Activated T-helper 1 cell treated with Interleukin-2 at 50 U/mL for 16 hours (primary cell): ENCODE data around the gene CADPS.

ENCODE experiments used
- DNase-seq: peaks from one replicate; pipeline ENCODE4 v3.0.0-alpha.2; 2020; ENCODE audit warnings: low read depth

Gene CADPS

DNA sequence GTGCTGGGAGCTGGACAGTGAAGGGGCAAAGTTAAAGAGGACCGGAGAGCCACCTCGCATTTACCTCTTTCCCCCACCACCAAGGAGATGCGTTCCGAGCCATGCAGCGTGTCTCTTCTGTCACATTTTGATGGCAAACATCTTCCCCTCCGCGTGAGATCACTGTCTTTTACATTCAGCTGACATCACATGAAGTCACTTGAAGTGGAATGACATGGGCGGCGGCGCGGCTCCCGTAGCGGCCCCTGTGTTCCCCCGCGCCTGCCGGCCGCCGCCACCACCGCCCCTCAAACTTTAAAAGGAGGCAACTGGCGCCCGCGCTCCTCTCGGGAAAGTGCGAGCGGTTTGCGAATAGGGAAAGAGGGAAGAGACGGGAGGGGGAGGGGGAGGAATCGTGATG lies 502.0 kb downstream of the CADPS start, which contains the start of gene FEZF2:
TSS of gene FEZF2 (minus strand) at position 336 of the 400 bp plus-strand sequence. CDS start 682 bp downstream, outside the sequence.
- no peak for DNase-seq

DNA sequence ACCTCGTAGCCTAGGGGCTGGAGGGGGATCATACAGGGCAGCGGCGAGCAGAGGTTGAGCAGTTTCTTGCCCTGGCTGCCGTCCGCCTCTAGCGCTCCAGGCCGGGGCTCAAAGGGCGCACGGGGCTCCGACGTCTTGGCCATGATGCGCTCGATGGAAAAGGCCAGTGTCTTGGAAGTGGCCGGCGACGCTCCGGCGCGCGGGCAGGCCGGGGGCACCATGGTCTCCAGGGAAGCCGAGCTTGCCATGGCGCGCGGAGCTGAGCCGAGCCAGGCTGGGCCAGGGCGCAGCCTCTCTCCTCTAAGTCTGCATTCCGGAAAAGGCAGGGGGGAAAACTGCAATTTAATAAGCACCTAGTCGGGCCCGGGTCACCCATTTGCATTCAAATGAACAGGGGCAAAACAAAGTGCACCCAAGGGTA lies 502.6 kb downstream of the CADPS start:
- no peak for DNase-seq

DNA sequence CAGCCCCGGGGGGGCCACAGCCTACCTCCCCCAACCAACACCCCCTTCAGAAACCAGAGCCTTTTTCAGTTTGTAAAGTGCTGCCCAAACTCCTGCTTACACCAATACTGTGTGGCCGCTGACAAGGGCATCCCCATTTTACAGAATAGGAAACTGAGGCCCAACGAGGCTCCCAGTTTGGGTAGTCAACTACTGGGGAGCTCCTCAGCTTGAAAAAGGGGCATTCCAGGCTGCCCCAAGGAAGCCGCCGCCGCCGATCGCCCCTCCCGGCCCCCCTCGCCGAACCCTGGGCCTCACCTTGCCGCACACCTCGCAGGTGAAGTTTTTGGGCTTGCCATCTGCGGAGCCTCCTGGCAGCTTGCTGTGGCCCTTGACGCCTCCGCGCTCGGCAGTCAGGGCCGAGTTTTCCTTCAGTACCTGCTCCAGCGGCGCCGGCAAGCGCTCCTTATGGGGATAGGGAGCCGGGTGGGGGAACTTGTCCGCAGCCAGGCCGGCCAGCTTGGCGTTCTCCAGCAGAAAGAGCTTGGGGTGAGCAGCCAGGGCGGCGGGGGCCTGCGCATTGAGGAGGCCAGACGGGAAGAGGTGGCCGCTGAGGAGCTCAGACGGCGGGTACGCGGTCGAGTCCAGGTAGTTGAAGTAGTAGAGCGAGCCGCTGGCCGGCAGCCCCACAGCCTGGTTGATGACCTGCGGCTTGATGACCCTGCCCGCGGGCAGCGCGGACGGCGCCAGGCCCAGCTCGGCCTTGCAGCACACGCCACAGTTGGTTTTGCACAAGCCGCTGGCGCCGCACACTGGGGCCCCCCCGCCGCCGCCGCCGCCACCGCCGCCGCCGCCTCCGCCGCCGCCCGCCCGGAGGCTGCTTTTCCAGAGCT lies 503.3 kb downstream of the CADPS start:
- DNase-seq, result no peak

DNA sequence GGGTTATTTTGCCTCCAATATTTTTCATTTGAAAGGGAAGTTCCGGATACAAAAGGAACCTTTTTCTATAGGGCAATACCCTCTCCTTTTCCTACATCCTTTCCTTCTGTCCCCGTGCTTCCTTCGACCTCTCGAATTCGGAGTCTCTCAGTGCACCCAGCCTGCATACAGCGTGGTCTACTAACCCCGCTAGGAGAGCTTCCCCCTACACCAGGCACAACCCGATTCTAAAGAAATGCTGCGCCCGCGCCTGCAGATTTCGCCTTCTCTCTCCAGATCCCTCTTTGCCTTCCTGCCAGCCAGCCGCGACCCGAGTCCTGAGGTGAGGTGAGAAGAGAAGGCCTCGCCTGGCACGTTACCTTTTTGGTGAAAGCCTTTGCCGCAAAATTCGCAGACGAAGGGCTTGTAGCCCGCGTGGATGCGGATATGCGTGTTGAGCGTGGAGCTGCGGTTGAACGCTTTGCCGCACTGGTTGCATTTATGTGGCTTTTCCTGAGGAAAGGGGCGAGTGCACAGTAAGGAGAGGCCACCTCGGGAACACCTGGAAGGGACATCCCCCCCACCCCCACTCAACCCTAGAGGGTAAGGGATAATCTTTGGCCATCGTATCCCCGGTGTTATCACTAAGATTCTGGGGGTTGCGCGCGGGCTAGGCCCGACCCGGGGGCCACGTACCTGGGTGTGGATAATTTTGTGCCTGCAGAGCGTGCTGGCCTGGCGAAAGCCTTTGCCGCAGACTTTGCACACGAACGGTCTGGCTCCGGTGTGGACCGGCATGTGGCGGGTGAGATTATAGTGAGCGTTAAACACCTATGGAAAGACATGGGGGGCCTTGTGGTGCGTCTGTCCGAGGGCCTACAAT lies 504.1 kb downstream of the CADPS start:
- no peak for DNase-seq

DNA sequence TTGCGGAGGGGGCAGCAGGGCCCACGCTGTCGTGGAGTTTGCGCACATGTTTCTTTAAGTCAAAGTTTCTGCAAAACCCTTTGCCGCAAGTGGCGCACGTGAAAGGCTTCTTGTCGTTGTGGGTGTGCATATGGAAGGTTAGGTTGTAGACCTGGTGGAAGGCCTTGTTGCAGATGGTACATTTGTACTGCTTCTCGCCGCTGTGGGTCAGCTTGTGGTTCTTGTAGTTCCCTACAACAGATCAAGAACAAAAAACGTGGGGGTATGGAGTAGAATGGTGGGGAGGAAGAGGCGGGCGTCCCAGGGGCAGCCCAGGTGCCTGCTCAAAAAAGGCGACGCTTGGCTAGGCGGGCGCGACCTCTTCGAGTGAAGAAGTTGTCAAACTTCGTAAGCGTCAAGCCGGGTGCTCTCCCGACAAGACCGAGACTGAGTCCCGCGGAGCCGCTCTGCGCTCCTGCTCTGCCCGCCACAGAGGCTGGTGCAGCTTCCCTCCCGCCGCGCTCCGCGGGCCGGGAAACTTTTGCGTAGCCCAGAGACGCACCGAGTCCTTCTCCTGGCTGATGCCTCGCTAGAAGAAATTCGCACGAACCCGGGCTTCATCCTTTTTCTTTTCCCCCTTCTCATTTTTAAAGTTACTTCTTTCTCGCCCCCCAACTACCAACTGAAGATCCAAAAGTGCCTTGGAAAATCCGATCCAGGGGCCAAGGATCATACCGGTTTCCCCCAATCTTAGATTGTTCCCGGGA lies 504.9 kb downstream of the CADPS start:
- DNase-seq, result no peak

DNA sequence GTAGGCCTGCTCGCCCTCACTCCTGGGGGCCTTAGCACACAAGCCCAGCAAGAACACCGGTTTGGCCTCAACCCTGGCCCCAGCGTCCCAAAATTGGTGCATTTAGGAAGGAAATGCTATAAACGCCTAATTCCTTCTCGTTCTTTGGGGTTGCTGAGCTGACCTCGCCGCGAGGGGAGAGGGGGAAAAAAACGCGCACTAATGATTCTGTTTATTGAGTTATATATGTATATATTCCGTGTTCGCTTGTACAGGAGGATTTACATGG lies 505.8 kb downstream of the CADPS start:
- DNase-seq, result no peak

DNA sequence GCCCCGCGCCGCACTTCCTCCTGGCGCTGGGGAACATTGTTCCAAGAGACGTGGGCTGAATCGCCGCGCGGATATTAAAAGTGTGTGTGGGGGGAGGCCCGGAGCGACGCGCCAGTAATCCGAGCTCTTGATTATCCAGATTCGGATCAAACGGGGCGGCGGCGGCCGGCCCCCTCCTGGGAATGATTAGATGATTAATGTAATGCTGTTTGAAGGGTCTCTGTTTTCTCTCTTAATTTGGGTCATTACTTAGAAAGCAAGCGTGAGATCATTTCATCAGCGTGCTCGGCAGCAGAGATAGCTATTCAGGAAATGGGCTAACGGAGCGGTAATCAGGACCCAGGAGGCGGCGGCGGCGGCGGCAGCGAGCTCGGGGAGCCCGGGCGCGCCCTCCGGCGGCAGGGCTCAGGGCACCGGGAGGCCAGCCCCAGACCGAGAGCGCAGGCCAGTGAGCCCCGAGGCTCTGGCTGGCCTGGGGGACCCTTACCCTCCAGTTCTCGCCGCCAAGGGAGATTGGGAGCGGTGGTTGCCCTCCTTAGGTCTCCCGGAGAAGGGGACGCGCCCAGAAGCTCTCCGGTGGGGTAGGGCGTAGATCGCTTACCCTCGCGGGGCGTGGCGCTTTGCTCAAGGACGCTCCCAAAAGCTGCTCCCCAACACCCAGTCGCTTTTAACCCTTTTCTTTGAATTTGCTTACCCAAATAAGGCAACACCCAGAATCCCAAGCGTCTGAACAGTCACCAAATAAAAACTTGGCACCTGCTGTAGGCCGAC lies 506.3 kb downstream of the CADPS start:
- no peak for DNase-seq

DNA sequence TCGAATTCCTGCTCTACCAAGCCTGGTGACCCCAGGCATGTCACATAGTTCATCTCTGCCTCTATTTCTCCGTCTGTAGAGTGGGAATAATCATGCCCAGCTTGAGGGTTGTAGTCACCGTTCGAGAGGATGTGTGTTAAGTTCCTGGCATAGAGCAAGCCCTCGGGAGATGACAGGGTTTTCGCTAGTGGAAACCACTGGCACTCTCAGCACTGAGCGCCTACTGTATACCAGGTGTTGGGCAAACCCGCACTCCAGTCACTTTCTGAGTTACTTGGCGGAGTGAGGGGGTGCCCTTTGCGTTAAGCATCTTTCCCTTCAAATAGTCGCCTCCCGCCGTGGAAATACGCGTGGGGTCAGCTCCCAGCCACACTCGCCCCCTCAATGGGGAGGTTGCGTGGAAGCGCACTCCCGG lies 506.9 kb downstream of the CADPS start:
- DNase-seq, result no peak

DNA sequence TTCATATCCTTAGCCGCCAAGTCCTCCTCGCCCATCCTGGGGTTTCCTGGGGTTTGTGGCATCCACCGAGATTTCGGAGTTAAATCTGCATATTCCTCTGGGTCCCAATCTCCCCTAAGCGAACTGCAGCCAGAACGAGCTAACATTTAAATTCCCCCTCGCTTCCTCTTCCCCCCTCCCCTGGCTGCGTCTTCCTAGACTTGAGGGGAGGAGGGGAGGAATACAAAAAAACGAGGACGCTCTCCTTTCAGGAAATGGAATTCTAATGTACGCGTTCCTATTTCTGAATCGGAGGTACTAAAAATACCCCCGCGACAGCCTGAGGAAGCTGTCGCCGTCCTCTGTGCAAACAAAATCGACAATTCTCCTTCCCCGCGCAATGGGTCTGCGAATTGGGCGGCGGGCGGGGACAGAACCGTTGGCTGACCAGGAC lies 507.4 kb downstream of the CADPS start:
- no peak for DNase-seq

DNA sequence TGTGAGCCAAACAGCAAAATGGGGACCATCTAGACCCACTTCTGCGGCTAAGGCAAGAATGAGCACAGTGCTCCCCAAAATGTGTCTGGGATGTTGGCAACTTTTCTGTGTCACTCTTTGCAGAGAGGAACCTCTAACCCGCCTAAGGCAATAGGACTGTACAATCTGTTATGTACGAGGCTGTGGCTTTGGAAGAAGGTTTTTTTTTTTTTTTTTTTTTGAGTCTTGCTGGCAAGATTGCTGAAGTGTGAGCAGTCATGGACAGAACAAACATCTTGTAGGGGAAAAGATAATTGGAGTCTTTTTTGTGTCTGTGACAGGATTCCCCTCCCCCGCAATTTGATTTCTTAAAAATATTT lies 509.1 kb downstream of the CADPS start:
- DNase-seq, result no peak

DNA sequence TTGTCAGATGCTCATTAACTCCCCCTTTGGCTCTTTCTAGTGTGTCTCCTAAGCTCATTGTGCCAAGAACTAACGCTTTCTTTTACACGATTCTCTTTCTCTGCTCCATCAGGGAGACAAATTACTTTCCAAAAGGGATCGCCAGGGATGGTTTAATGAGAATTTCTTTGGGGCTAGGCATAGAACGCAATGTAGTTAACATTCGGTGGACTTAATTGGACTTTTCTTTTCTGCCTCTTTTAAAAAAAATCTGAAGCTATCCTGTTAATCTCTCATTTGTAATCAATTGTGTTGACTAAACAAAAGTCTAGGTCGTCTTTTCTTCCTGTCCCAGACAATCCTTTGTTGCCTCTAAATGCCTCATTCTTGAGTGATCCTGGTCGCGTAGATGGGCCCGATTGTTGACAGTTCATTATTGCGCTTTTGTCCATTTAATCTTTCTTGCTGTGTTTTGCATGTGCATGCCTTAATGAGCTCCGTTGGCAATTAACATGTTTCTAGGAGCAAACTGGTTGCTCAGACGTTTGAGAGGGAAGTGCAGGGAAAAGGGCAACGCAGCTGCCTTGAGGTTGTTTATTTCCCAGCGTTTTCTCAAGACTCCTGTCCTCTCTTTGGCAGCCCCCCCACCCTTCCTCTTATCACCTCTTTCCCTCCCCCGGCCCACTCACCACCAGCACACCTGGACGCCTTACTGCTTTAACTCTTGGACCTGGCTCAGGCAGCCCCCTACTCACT lies 509.7 kb downstream of the CADPS start:
- no peak for DNase-seq

DNA sequence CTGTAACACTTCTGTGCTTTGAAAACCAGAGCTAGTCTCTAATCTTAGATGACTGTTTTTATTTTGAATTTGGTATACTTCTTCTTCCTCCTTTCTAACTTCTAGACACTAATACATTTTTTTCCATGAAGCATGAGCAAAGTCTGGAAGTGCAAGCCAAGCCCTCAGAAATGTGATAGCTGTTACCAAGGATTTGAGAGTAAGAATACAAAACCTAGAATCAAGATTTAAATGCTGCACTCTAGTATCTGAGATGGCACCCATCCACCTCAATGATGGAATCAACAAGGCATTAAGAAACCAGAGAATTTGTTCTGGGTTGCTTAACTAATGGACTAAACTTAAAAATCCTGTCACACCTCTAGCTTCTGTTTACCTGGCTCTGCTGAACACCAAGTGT lies 511.0 kb downstream of the CADPS start:
- no peak for DNase-seq

DNA sequence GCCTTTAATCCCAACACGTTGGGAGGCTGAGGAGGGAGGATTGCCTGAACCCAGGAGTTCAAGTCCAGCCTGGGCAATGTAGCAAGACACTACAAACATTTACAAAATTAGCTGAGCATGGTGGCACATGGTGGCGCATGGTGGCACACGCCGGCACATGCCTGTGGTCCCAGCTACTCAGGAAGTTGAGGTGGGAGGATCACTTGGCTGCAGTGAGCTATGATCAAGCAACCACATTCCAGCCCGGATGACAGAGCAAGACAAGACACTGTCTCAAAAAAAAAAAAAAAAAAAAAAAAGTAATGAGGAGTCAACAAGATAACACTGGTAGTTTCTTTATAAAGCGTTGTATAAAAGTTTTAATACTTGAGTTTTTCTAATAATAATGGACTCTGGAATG lies 511.9 kb downstream of the CADPS start:
- DNase-seq, result no peak

DNA sequence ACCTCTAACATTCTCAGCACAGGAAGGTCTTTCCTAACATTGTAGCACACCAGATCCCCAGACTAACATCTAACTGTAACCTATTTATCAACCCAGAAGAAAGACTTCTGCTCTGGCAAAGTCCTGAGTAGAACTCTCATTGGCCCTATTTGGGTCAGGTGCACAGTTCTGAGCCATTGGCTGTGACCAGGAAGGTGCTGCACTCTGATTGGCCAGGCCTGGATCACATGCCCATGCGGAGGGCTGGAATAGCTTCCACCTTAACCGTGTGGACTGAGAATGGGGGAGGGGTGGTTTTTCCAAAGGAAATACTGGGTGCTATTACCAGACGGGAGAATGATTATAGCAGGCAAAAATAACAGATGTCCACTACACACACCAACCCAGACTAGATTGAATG lies 513.4 kb downstream of the CADPS start:
- no peak for DNase-seq

DNA sequence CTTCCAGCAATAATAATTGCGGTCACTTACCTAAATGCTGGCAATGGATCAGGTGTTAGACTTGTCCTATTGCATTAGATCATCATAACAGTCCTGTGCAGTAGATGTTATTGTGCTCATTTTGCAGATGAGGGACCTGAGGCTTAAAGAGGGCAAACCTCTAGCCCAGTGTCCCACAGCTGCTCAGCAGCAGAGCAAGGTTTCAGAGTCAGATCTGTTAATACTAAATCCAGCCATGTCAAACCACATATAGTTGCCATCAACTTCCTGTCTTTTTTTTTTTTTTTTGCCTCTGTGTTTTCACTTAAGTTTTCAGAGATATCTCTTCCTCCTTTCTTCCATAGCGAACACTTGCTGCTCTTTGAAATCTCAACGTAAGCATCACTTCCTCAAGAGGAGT lies 514.0 kb downstream of the CADPS start:
- no peak for DNase-seq

DNA sequence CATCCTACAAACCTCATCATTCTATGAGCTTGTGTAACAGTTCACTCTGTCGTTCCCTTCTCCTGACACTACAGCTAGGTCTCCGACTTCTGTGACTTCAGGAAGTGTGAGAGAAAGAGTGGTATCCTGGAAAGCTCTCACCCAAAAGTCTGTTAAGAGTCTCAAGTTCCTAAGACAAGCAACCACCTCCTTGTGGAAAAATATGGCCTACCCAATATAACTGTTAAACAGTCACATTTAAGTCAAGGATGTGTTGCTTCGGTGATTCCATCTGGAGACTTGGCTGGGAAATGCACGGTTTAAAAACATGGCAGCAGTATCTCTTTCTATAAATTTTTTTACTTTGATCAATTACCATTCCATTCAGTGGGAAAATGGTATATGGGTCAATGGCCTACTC lies 515.7 kb downstream of the CADPS start:
- DNase-seq, result no peak

DNA sequence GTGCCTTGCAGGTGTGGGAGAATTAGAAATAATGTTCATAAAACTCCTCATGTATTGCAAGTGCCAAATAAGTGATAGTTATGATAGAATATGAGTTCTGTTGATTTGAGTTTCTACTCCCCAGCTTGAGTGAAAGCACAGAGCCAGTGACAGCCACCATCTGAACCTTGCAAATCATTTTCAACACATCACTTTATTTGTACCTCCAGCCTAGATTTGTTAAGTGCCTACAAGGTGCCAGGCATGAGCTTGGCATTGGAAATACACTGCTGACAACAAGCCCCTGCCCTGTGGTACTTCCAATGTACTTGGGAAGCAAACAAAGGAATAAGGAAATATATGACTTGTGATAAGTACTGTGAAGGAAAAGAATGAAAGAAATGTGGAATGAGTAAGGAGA lies 518.9 kb downstream of the CADPS start:
- DNase-seq, result no peak

DNA sequence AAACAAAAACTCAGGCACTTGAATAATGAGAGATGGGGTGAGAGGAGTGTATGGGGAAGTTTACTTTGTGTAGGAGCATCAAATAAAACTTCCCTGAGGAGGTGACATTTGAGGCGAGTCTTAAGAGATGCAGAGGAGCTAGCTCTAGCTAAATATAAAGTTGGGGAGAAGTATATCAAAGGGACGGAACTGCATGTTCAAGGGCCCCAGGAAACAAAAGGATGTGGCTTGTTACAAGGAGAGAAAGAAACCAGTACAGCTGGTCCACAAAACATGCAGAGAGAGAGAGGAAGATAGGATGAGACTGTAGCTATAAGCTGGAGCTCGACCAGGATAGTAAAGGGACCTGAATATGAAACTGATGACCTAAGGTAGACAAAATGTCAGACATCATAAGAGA lies 519.5 kb downstream of the CADPS start:
- no peak for DNase-seq
